HG03571 (cell line): ENCODE results near the gene WDFY4.

Experiments used
- ATAC-seq: cut with Tn5 transposase; IDR thresholded peaks from one replicate; pipeline ENCODE4 v1.9.1; 2021; ENCODE audit not compliant: unreplicated experiment

Gene WDFY4

DNA sequence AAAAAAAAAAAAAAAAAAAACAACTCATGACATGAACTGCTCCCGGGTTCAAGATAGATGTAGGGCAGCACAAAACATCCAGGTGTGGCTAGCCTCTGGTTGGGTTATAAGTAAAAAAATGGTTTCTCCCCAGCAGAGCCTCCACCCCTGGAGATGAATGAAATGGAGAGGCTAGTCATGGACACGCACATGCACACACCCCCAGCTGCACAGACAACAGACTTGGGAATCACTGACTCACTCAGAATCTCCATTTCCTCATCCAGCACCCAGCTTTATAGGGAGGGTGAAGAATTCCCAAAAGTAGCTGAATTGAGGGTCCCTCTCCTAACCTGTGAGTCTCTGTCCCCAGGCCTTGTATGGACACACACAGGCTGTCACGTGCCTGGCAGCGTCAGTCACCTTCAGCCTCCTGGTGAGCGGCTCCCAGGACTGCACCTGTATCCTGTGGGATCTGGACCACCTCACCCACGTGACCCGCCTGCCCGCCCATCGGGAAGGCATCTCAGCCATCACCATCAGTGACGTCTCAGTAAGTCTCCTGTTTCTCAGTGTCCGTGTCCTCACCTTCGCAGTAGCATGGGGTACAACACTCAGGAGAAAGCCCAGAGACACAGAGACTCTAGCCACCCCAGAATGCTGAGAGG, 290.0 kb downstream of the WDFY4 start:
- ATAC-seq: no peak

DNA sequence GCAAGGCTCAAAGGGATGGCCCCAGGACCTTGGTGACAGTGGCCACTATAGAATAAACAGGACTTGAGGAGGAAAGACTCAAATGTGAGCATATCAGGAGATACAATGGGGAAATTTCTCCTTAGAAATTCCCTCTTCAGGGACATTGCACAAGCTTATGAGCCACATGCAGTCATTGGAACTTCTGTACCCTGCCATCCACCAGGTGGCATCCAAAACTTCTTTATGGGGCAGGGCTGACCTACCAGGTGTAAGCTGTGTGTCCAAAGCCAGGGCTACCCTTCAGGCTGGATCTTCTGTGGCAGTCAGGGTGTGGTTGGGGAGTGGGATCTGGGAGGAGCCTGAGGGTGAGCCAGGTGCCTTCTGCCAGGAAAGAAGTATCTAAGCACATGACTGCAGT, 291.5 kb downstream of the WDFY4 start:
- no peak for ATAC-seq

GRCh38 chr10:48978318-48978717, 293.6 kb downstream of the WDFY4 start:
- no peak for ATAC-seq

- no peak for ATAC-seq
These were observed 296.7 kb downstream of the WDFY4 start for GRCh38 chr10:48981310-48981907.

GRCh38 chr10:48982584-48982983, 297.9 kb downstream of the WDFY4 start:
- ATAC-seq: no peak

- no peak for ATAC-seq
These were observed 299.1 kb downstream of the WDFY4 start for GRCh38 chr10:48983648-48984351.

DNA sequence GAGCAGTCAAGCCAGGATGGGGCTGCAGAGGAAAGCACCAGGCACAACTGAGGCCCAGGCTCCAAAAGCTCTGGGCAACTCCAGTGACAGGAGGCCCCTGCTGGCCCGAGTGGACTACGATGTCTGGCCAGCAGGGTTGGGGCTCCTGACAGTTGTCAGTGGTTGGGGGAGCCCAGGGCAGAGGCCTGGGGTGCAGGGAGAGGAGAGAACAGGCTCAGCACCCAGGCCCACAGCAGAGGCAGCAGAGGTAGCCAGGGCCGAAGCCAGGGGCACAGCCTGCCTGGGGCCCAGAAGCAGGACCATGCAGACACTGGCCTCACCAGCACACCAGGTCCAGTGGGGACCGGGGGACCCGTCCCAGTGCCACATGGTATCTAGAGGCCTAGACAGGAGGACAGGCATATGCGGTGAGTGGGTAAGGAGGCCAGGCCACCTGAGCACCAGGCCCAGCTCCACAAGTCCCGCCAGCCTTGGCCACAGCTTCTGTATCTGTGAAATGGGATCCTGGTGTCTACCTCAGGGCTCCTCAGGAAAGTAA, 301.0 kb downstream of the WDFY4 start:
- ATAC-seq: no peak

DNA sequence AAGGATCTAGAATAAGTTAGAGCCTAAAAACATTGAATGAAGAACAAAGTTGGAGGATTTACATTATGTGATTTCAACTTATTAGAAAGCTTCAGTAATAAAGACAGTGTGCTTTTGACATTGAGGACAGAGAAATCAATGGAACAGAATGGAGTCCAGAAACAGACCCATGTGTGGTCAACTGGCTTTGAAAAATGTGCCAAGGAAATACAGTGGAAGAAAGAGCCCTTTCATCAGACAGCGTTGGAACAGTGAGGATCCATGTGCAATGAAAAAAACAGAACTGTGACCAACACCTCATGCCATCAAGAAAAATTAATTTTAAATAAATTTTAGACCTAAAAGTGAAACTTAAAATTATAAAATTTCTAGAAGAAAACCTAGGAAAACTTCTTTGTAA, 305.6 kb downstream of the WDFY4 start:
- no peak for ATAC-seq

DNA sequence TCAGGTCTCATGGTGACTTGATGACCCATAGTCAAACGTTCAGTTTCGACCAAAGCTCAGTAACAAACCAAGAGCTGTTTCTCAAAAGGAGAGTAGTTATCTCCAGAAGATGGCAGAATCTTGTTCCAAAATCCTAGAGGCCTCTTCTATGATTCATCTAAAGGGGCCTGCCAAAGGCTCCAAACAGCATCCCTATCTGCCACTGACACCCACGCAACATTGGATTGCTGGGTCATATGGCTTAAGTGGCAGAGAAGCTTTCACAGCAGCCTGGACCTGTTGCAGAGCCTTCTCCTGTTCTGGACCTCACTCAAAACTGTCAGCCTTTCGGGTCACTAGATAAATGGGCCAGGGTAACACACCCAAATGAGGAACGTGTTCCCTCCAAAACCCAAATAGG, 309.0 kb downstream of the WDFY4 start:
- ATAC-seq: no peak

DNA sequence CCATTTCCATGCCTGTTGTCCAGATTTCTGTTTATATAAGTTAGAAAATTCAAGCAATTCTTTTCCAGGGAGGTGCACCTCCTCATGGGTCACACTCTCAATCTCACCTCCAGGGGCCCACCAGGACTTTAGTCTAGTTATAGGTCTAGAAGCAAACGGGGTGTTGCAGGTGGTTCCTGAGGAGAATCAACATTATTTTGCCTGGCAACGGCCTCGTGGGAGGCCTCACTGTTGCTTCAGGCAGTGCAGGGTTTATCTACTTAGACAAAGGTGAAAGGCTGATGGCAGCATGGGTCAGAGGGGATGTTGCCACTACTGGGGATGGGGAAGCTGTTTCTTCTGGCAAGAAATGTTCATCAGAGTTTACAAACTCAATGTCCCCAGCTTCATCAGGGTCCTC, 311.7 kb downstream of the WDFY4 start:
- ATAC-seq: no peak

DNA sequence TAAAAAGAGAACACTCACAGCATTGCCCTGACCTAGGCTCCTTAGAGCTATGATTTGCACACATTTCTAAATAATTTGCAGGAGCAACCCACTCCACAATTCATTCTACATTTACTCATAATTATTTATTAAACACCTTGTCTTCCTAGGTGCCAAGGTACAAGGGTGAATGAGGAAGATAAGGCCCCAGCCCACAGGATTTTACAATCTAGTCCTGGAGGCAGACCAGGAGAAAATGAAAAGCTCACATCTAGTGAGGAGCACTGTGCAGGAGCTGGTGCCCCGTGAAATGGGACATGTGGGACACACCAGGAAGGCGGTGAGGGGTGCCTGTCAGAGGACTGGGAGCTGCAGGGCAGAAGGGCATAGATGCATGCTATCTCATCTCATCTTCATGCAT, 314.7 kb downstream of the WDFY4 start:
- no peak for ATAC-seq

GRCh38 chr10:49000437-49001398, 316.0 kb downstream of the WDFY4 start:
- no peak for ATAC-seq

- ATAC-seq: no peak
These were observed 316.7 kb downstream of the WDFY4 start for GRCh38 chr10:49001402-49001801.

DNA sequence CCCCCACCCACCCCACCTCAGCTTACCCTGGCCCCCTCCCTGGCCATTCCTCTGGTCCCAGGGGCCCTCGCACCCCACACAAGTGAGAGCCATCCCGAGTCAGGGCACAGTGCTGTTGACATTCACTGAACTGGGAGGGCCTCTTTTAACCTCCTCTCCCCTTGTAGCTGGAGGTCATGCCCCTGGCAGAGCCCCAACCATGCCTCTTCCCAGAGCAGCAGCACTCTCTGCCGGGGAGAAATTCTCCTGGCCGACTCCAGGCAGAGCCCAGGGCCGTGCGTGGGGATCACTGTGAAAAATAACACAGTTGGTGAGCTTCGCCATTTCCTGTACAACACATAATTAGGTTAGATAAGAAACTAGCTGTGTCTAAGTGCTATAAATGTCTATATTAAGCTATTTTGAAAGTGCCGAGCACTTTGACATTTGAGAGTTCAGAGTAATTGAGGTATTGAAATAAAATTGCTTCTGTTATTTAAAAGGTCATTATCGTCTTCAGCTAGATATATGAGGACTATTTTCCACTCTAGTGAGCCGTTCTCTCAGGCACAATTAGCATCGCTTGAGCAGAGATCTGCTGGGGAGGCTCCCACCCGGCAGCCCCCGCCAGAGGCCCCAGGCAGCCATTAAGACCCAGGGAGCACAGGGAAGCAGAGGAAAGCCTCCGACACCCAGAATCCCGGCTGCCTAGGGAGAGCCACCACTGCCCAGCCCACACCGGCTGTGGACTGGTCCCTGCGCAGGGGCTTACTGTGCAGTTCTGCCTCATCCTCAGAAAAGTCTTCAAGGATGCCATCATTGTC, 317.4 kb downstream of the WDFY4 start:
- no peak for ATAC-seq

- ATAC-seq: no peak
These were observed 320.6 kb downstream of the WDFY4 start for GRCh38 chr10:49005270-49005669.

- ATAC-seq: no peak
These were observed 322.5 kb downstream of the WDFY4 start for GRCh38 chr10:49007129-49007528.

GRCh38 chr10:49008091-49008490, 323.4 kb downstream of the WDFY4 start:
- ATAC-seq: no peak

DNA sequence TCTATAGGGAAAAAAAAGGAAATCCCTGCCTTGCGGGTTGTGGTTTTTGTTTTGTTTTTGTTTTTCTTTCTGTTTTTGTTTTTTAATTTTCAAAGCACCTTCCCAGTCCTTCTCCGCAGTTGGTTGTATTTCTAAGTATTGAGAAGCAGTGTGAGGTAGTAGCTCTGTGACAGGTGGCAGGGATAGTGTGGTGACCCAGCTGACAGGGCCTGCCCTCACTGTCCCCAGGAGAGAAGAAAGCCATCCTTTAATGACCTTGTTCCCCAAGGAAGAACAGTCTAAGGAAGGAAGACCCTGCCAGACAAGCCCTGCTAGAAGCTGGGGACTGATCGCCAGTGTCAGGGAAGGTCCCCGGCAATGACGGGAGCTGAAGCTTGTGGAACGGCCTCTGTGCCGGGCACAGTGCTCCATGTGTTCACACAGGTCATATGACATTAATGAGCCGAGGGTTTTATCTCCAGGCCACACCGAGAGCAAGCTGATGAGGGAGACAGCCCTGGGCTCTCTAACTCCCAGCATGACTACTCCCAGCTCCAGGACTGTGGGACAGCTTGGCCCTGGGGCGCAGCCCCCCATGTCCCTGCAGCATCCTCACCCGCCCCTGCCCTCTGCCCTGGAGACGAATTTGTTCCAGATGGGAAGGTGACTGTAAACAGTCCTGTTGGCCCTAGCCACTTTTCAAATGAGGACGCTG, 324.0 kb downstream of the WDFY4 start:
- ATAC-seq: no peak

DNA sequence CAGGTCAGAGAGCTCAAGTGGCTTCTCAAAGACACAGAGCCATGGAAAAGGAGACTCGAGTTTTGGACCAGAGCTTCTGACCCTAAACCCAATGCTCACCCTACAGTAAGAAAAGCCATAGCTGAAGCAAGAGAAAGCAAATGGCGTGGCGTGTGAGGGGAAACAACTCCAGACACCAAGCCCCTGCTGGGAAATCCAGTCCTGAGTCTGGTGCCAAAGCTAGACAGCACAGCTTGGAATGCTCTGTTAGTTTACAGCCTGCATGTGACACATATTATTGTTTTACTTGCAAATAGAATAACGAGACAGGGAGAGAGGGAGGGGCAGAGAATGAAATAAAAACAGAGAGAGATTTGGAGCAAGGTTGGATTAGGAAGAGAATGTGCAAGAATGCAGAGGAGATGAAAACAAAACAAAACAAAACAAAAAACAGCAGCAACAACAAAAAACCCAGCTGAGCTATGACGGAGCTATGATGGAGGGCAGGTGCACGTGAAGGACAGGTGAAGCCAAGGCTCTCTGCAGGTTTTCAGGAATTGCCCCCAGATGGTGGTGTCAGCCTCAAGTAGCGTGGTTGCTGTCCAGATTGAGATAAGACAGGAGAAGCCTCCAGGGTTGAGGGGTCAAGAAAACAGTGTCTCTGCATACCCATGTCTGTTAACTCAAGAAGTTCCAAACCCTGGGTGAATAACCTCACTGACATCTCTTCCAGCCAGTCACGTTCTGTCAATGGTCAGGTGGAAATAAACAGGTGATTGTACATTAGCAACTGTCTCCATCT, 324.7 kb downstream of the WDFY4 start:
- ATAC-seq: no peak
